ENCODE data around the gene EIPR1.

Gene EIPR1

GRCh38 chr2:3396920-3397559 is 19.4 kb upstream of the EIPR1 start:
- Histone ChIP-seq H3K27ac (ENCODE audit: low read depth, low read length) (no peak overlapping the region), H3K27me3 (ENCODE audit: control insufficient read depth, insufficient read depth, low read length) (no peaks in the 10 kb centered on the region), H3K4me3 (ENCODE audit: low read length) (no peak overlapping the region), H3K9ac (ENCODE audit: low read length) (no peak overlapping the region), H3K4me1 (ENCODE audit: control insufficient read depth, insufficient read depth, low read length) (no peaks in the 10 kb centered on the region), H3K36me3 (ENCODE audit: control insufficient read depth, insufficient read depth, low read length) (peaks cover 3% of the 10 kb centered on the region)

- Histone ChIP-seq H3K27me3 (ENCODE audit: control insufficient read depth, insufficient read depth, low read length) (no peaks in the 10 kb centered on the region), H3K4me3 (ENCODE audit: low read length) (no peak overlapping the region), H3K4me1 (ENCODE audit: control insufficient read depth, insufficient read depth, low read length) (no peaks in the 10 kb centered on the region), H3K27ac (ENCODE audit: low read depth, low read length) (no peak overlapping the region), H3K9ac (ENCODE audit: low read length) (no peak overlapping the region), H3K36me3 (ENCODE audit: control insufficient read depth, insufficient read depth, low read length) (peaks cover 15% of the 10 kb centered on the region)
Measured at GRCh38 chr2:3392216-3392615, 14.6 kb upstream of the EIPR1 start.

- Histone ChIP-seq H3K4me1 (ENCODE audit: control insufficient read depth, insufficient read depth, low read length) (no peaks in the 10 kb centered on the region), H3K36me3 (ENCODE audit: control insufficient read depth, insufficient read depth, low read length) (peaks cover 15% of the 10 kb centered on the region), H3K9ac (ENCODE audit: low read length) (no peak overlapping the region), H3K27me3 (ENCODE audit: control insufficient read depth, insufficient read depth, low read length) (no peaks in the 10 kb centered on the region), H3K4me3 (ENCODE audit: low read length) (no peak overlapping the region), H3K27ac (ENCODE audit: low read depth, low read length) (no peak overlapping the region)
Measured at GRCh38 chr2:3390041-3390440, 12.4 kb upstream of the EIPR1 start.

GRCh38 chr2:3389193-3389592 is 11.6 kb upstream of the EIPR1 start:
- Histone ChIP-seq H3K27ac (ENCODE audit: low read depth, low read length) (no peak overlapping the region), H3K9ac (ENCODE audit: low read length) (no peak overlapping the region), H3K4me1 (ENCODE audit: control insufficient read depth, insufficient read depth, low read length) (no peaks in the 10 kb centered on the region), H3K4me3 (ENCODE audit: low read length) (no peak overlapping the region), H3K27me3 (ENCODE audit: control insufficient read depth, insufficient read depth, low read length) (no peaks in the 10 kb centered on the region), H3K36me3 (ENCODE audit: control insufficient read depth, insufficient read depth, low read length) (peaks cover 15% of the 10 kb centered on the region)

GRCh38 chr2:3388412-3388738 is 10.8 kb upstream of the EIPR1 start:
- H3K9ac ChIP-seq (ENCODE audit: low read length), result no peak overlapping the region
- H3K4me1 ChIP-seq (ENCODE audit: control insufficient read depth, insufficient read depth, low read length), result no peaks in the 10 kb centered on the region
- no peaks in the 10 kb centered on the region for H3K27me3 ChIP-seq (ENCODE audit: control insufficient read depth, insufficient read depth, low read length)
- no peak overlapping the region for H3K4me3 ChIP-seq (ENCODE audit: low read length)
- H3K36me3 ChIP-seq (ENCODE audit: control insufficient read depth, insufficient read depth, low read length), result peaks cover 12% of the 10 kb centered on the region
- no peak overlapping the region for H3K27ac ChIP-seq (ENCODE audit: low read depth, low read length)

- peaks cover 12% of the 10 kb centered on the region for H3K36me3 ChIP-seq (ENCODE audit: control insufficient read depth, insufficient read depth, low read length)
- no peak overlapping the region for H3K9ac ChIP-seq (ENCODE audit: low read length)
- no peaks in the 10 kb centered on the region for H3K4me1 ChIP-seq (ENCODE audit: control insufficient read depth, insufficient read depth, low read length)
- no peak overlapping the region for H3K4me3 ChIP-seq (ENCODE audit: low read length)
- H3K27me3 ChIP-seq (ENCODE audit: control insufficient read depth, insufficient read depth, low read length), result no peaks in the 10 kb centered on the region
- H3K27ac ChIP-seq (ENCODE audit: low read depth, low read length), result no peak overlapping the region
Measured at GRCh38 chr2:3387644-3388411, 10.2 kb upstream of the EIPR1 start.

- H3K27ac ChIP-seq (ENCODE audit: low read depth, low read length), result no peak overlapping the region
- no peaks in the 10 kb centered on the region for H3K4me1 ChIP-seq (ENCODE audit: control insufficient read depth, insufficient read depth, low read length)
- no peak overlapping the region for H3K9ac ChIP-seq (ENCODE audit: low read length)
- peaks cover 12% of the 10 kb centered on the region for H3K36me3 ChIP-seq (ENCODE audit: control insufficient read depth, insufficient read depth, low read length)
- no peaks in the 10 kb centered on the region for H3K27me3 ChIP-seq (ENCODE audit: control insufficient read depth, insufficient read depth, low read length)
- H3K4me3 ChIP-seq (ENCODE audit: low read length), result no peak overlapping the region
Measured at GRCh38 chr2:3387011-3387410, 9.4 kb upstream of the EIPR1 start.

- Histone ChIP-seq H3K27me3 (ENCODE audit: control insufficient read depth, insufficient read depth, low read length) (no peaks in the 10 kb centered on the region), H3K9ac (ENCODE audit: low read length) (no peak overlapping the region), H3K36me3 (ENCODE audit: control insufficient read depth, insufficient read depth, low read length) (peaks cover 10% of the 10 kb centered on the region), H3K4me1 (ENCODE audit: control insufficient read depth, insufficient read depth, low read length) (no peaks in the 10 kb centered on the region), H3K4me3 (ENCODE audit: low read length) (no peak overlapping the region), H3K27ac (ENCODE audit: low read depth, low read length) (no peak overlapping the region)
Measured at GRCh38 chr2:3386448-3386958, 8.9 kb upstream of the EIPR1 start.

- no peaks in the 10 kb centered on the region for H3K36me3 ChIP-seq (ENCODE audit: control insufficient read depth, insufficient read depth, low read length)
- peak within 1 kb of the TSS; percentile 93 for H3K4me3 ChIP-seq (ENCODE audit: low read length)
- H3K4me1 ChIP-seq (ENCODE audit: control insufficient read depth, insufficient read depth, low read length), result peaks cover 12% of the 10 kb centered on the region
- peak within 1 kb of the TSS; percentile 85 for H3K9ac ChIP-seq (ENCODE audit: low read length)
- H3K27ac ChIP-seq (ENCODE audit: low read depth, low read length), result peak within 1 kb of the TSS; percentile 94
- H3K27me3 ChIP-seq (ENCODE audit: control insufficient read depth, insufficient read depth, low read length), result no peaks in the 10 kb centered on the region
Measured at GRCh38 chr2:3379647-3380534, 2.3 kb upstream of the EIPR1 start, which contains the start of gene TRAPPC12. Gene TRAPPC12, plus strand, starts transcription at chr2:3379694. Its CDS starts 7,930 bp downstream, at chr2:3387624.

- Histone ChIP-seq H3K9ac (ENCODE audit: low read length) (no peak overlapping the region), H3K36me3 (ENCODE audit: control insufficient read depth, insufficient read depth, low read length) (no peaks in the 10 kb centered on the region), H3K4me3 (ENCODE audit: low read length) (peak overlapping the region; percentile 93), H3K27ac (ENCODE audit: low read depth, low read length) (peak overlapping the region; percentile 91), H3K27me3 (ENCODE audit: control insufficient read depth, insufficient read depth, low read length) (no peaks in the 10 kb centered on the region), H3K4me1 (ENCODE audit: control insufficient read depth, insufficient read depth, low read length) (peaks cover 12% of the 10 kb centered on the region)
Measured at GRCh38 chr2:3379339-3379646, 1.7 kb upstream of the EIPR1 start.

GRCh38 chr2:3377279-3377611 is 373 bp downstream of the EIPR1 start:
- Histone ChIP-seq H3K27me3 (ENCODE audit: control insufficient read depth, insufficient read depth, low read length) (no peaks in the 10 kb centered on the region), H3K4me3 (ENCODE audit: low read length) (peak overlapping the region; percentile 97), H3K9ac (ENCODE audit: low read length) (peak overlapping the region; percentile 36), H3K27ac (ENCODE audit: low read depth, low read length) (no peak overlapping the region), H3K36me3 (ENCODE audit: control insufficient read depth, insufficient read depth, low read length) (no peaks in the 10 kb centered on the region), H3K4me1 (ENCODE audit: control insufficient read depth, insufficient read depth, low read length) (peaks cover 12% of the 10 kb centered on the region)

GRCh38 chr2:3376821-3377220 is 797 bp downstream of the EIPR1 start:
- H3K36me3 ChIP-seq (ENCODE audit: control insufficient read depth, insufficient read depth, low read length), result no peaks in the 10 kb centered on the region
- peaks cover 12% of the 10 kb centered on the region for H3K4me1 ChIP-seq (ENCODE audit: control insufficient read depth, insufficient read depth, low read length)
- no peaks in the 10 kb centered on the region for H3K27me3 ChIP-seq (ENCODE audit: control insufficient read depth, insufficient read depth, low read length)
- no peak overlapping the region for H3K27ac ChIP-seq (ENCODE audit: low read depth, low read length)
- H3K9ac ChIP-seq (ENCODE audit: low read length), result no peak overlapping the region
- H3K4me3 ChIP-seq (ENCODE audit: low read length), result peak overlapping the region; percentile 97

Data from rectal smooth muscle tissue (tissue), 1 donor.